ENCODE measurements around the gene SEC16A. TPM values are rescaled to one million over a fixed set of nuclear protein-coding genes. Genes with fewer than 3 reads are reported as not detected.

Gene SEC16A
- total and polyA plus RNA-seq, 2 donors (not counting 3 experiments of a cell fraction or from before 2014, with no cell fraction given): 34.5 to 80.6 TPM

- Histone ChIP-seq H3K79me2 (ENCODE audit: control insufficient read depth, insufficient read depth, low read length) (peaks cover 22% of the 10 kb centered on the region), H3K4me2 (ENCODE audit: insufficient read depth, low read length) (no peak overlapping the region), H3K9me3 (replicated peaks; ENCODE audit: control insufficient read depth, insufficient read depth, low read length) (no peaks in the 10 kb centered on the region), H4K20me1 (replicated peaks; ENCODE audit: control insufficient read depth, extremely low read depth, insufficient read depth, low read length) (no peaks in the 10 kb centered on the region), H3K9ac (replicated peaks; ENCODE audit: extremely low read depth, insufficient read depth, low read length) (no peak overlapping the region), H3K9me1 (replicated peaks; ENCODE audit: control insufficient read depth, extremely low read depth, insufficient read depth, low read length) (no peaks in the 10 kb centered on the region), H3K27me3 (ENCODE audit: control insufficient read depth in 2 of 2, insufficient read depth in 2 of 2, low read length in 2 of 2) (no peaks in the 10 kb centered on the region), H3K4me1 (ENCODE audit: control insufficient read depth, extremely low read depth, insufficient read depth, low read length) (peaks cover 10% of the 10 kb centered on the region), H3K36me3 (ENCODE audit: control insufficient read depth in 2 of 2, extremely low read depth in 1 of 2, insufficient read depth in 2 of 2, low read length in 2 of 2) (peaks cover 7 to 61% of the 10 kb centered on the region in 2 experiments), H3K4me3 (replicated peaks in 1 of 3; ENCODE audit: insufficient read depth in 1 of 3, low read depth in 1 of 3, low read length in 3 of 3) (no peak overlapping the region), H2AFZ (ENCODE audit: low read depth, low read length) (no peak overlapping the region), H3K27ac (ENCODE audit: insufficient read depth, low read depth, low read length) (no peak overlapping the region)
- no TSS peak for BruUV-seq (replicated peaks)
- dilution Hi-C loops (cut with MboI; ENCODE audit: extremely low pct_ligation_motif_present, low sequenced_read_pairs) (no loop called here), intact Hi-C loops (cut with micrococcal nuclease) (no loop called here)
- TF ChIP-seq GATA2 (IDR thresholded peaks at IDR 0.05; ENCODE audit: insufficient read depth, insufficient read length, low read depth, low read length) (no peak), CTCF (IDR thresholded peaks at IDR 0.05; ENCODE audit: extremely low read depth in 1 of 2, insufficient read depth in 1 of 2, low read depth in 1 of 2, low read length in 2 of 2) (no peak), MYC (IDR thresholded peaks at IDR 0.05; ENCODE audit: low read depth, low read length) (no peak), EZH2 (IDR thresholded peaks at IDR 0.05; ENCODE audit: borderline replicate concordance, low read depth, low read length, severe bottlenecking) (no peak), MAX (IDR thresholded peaks at IDR 0.05; ENCODE audit: insufficient read depth, insufficient read length) (no peak), FOS (IDR thresholded peaks at IDR 0.05; ENCODE audit: borderline replicate concordance, insufficient read depth, low read length) (no peak), POLR2AphosphoS5 (IDR thresholded peaks at IDR 0.05; ENCODE audit: insufficient read depth, low read depth, low read length) (no peak), JUN (IDR thresholded peaks at IDR 0.05; ENCODE audit: borderline replicate concordance, insufficient read depth, insufficient read length, low read depth) (no peak), POLR2A (IDR thresholded peaks at IDR 0.05; ENCODE audit: low read depth, low read length) (no peak)
- POLR2A ChIA-PET: no interaction called here
- CTCF ChIA-PET: interaction anchor here (1.0 to 1.7 kb wide), 2 partner anchors 29 to 84 kb away, joined by 3 to 9 read pairs; no protein-coding TSS in a partner anchor
- DNase-seq (ENCODE audit: low read depth, low spot score): no peak
- no peak for FAIRE-seq
Measured at GRCh38 chr9:136396219-136396515, 86.7 kb downstream of the SEC16A start.

Data from endothelial cell of umbilical vein (primary cell).